Sigmoid colon (tissue), 4 donors: ENCODE results near the gene HOXD11.

Experiments used
- EP300 ChIP-seq, 4 donors: sonication (generic); formaldehyde crosslinking; IDR thresholded peaks; one replicate each; pipeline ENCODE4 v1.6.1; 2017; ENCODE audit warnings: antibody characterized with exemption in 4 of 4
- TF ChIP-seq, protein P1 (sequence below), 4 experiments: fragments of 450-650 bp in 3 of 4; fragments of 200-600 bp in 1 of 4; IDR thresholded peaks; one replicate each; pipeline ENCODE4 v1.5.1; 2016 to 2019; ENCODE audit warnings: antibody characterized with exemption in 4 of 4, mild to moderate bottlenecking in 3 of 4, moderate library complexity in 2 of 4

DNA sequence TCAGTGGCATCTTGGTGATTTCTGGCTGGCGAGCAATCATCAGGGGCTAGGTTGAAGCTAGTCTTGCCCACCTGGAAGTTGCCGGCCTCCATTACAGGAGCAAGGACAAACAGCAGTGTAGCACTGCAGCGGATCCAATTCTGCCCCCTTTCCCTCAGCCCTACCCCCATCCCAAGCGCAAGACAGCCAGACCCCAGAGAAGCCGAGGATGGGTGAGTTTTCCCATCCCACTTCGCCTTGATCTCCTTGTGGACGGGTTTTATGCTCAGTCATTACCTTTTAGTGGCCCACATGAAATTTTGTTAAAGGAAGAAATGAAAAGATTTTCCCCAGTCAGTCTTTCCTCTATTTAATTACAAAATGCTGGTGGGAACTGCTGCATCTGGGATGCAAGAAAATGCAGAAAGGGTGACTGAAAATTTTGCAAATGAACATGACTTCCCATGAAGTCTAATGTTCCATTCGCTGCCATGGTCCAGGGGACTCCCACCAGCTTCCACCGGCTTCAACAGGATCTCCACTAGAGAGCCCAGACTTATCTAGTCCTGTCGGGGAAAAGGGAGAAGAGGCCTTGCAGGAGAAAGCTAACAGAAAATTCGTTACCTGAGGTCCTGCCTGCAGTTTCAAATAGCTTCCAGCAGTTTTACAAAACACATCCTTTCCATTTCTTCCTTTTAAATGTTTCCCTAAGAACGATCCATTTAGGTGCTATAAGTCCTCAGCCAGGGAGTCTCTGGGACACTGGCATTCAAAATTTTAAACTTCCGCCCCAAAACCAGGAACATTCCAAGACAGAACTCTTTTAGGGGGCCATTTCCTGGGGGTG is 13.5 kb downstream of the HOXD11 start:
- TF ChIP-seq EP300 (IDR thresholded peaks at IDR 0.05): no peak
- TF ChIP-seq, protein P1, sequence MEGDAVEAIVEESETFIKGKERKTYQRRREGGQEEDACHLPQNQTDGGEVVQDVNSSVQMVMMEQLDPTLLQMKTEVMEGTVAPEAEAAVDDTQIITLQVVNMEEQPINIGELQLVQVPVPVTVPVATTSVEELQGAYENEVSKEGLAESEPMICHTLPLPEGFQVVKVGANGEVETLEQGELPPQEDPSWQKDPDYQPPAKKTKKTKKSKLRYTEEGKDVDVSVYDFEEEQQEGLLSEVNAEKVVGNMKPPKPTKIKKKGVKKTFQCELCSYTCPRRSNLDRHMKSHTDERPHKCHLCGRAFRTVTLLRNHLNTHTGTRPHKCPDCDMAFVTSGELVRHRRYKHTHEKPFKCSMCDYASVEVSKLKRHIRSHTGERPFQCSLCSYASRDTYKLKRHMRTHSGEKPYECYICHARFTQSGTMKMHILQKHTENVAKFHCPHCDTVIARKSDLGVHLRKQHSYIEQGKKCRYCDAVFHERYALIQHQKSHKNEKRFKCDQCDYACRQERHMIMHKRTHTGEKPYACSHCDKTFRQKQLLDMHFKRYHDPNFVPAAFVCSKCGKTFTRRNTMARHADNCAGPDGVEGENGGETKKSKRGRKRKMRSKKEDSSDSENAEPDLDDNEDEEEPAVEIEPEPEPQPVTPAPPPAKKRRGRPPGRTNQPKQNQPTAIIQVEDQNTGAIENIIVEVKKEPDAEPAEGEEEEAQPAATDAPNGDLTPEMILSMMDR (IDR thresholded peaks at IDR 0.05): no peak
